NCI-H2107 (cell line): ENCODE results near the gene BCL7B.
"Not testable (repeated sequence)": the region's sequence is repeated elsewhere in the genome, so short reads cannot be mapped to it uniquely, and the experiment has no call there.

Source experiments
- DNase-seq: peaks from one replicate; lab custom pipeline; 2025; lab: John Stamatoyannopoulos, UW

BCL7B gene

DNA sequence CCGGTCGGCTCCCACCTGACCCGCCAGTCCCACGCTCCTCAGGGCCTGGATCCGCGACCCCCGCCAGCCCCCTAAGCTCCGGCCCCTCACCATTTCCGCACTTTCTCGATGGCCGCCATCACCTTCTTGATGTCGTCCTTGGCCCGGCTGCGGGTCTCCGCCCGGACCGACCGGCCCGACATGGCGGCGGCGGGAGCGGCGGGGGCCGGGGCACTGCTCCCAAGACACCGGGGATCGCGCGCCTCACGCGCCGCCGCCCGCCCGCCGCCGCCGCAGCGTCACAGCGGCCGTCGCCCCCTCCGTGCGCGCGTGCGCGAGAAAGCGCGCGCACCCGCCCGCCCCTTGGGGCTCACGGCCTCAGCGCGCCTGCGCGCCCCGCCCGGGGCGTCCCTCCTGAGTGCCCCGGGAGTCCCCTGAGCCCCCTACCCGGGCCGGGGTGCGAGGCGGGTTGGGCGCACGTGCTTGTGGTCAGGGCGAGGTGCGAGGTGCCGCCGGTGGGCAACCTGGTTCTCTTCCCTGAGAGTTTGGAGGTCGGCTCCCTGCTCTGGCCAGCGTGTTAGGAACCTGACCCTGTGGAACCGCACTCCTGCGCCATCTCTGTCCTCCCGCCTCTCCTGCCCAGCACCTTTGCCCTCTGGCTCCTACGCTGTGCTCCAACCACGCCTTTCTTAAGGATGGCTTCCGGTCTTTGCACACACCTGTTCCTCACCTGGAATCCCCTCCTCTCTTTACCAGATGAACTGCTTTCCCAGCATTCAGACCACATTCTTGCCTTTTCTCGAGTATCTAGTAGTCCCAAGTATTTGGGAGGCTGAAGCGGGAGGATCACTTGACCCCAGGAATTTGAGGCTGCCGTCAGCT lies at the start of gene BCL7B:
TSS of gene BCL7B (minus strand) at position 294 of the 861 bp plus-strand sequence. CDS start at position 182, 112 bp downstream.
- peak; percentile 58 for DNase-seq

DNA sequence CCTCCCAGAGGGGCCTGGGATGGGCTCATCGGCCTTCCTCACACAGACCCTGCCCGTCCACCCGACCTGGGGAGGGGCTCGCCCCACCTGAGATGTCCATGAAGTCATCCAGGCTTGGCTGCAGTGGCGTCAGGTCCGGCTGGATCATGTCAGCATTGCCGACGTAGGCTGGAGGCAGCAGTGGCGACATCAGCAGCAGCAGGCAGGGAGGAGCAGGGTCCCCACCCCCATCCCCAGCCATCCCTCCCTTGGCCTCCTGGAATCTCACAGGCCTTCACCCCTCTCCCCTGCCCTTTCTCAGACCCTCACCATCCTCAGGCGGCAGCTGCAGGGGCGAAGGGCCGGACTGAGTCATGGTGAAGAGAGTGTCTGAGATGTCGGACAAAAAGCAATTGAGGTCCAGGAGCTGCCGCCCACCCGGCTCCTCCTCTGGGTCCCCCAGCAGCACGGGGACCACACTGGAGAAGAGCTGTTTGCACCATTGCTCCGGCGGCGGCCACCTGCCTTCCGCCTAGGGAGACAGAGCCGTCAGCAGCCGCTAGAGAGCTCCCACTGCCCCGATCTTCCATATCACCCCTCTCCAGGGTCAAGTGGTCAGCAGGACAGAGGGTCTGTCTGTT lies 48.2 kb upstream of the BCL7B start:
- no peak for DNase-seq

DNA sequence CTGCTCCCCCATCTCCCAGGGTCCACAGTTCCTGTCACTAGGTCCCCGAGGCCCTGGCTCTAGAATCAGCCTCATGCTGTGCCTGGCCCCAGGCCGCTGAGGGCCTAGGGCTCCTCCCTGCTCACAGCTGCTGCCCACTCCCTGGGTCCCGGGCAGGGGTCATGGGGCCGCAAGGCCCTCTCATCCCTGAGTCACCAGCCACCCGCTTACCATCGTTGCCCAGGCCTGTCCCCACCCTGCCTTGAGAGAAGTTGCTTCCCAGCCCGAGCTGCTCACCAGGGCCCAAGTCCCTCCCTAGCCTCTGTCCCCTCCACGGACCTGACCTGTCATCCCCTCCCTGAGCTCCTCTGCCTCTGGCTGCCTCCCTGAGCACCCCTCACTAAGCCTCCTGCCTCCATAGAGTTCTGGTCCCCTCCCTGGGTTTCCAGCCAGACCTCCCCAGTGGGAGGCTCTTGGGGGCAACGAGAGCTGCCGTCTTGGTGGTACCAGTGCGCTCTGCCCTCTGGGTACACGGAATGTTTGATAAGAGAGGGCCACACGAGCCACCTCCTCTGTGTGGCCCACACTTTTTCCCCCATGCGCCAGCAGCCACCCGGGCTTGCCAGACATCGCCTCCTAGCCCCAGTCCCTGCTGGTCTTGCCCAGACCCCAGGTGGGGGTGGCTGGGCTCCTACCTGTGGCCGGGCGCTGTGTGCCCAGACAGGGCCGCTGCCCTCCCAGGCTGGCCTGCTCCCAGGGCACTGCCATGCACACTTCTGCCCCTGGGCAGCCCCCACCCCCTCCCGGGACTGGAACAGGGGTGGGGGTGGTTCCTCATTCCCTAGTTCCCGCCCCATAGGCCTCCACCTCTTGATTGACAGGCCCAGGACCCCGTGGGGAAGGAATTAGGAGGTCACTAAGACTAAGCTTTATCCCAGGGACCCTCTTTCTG lies 45.5 kb upstream of the BCL7B start:
- no peak for DNase-seq

DNA sequence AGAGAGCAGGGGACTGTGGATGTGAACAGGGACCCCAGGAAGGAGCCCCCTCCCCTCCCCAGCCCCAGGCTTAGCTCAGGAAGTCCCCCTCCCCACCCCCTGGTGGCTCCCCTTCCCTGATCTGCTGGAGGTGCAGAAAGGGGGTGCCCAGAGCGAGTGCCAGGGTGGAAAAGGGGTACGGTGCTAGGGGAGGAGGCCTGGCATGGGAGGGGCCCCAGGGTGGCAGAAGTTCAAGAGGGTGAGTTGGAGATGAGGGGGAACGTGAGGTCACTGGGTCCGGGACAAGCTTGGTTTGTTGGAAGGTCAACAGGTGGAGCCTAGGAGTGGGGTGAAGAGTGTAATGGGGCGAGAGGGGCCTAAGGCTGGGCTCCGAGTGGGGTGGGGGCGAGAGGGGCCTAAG lies 42.4 kb upstream of the BCL7B start:
- DNase-seq: no peak

DNA sequence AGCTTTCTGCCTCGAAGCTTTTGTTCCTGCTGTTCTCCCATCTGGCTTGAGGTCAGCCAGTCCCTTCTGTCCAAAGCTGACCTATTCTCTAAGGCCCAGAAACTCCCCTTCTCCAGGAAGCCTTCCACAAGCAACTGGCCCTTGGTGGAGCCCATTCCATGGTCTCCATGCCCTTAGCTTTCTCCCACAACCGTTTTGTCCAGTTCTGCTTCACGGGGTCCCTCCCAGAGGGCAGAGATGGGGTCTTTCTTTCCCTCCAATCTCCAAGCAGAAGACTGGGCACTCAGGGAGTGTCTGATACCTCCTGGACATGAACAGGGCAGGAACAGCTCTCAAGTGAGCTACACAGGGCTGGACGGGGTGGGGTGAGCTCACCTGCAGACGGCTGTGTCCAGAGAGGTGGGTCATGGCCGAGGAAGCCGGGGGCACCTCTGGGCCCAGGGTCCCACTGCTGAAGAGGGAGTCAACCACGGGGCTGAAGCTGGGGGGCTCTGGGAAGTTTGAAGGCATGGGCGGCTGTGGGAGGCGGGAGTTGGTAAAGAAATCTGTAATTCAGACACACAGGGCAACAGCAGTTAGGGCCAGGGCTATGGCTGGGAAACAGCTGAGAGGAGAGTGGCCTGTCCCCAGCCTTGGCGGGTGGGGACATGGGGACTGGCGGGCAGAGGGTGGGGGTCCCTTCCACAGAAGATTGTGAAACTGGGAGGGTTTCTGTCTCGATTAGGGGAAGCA lies 41.8 kb upstream of the BCL7B start:
- DNase-seq: no peak

DNA sequence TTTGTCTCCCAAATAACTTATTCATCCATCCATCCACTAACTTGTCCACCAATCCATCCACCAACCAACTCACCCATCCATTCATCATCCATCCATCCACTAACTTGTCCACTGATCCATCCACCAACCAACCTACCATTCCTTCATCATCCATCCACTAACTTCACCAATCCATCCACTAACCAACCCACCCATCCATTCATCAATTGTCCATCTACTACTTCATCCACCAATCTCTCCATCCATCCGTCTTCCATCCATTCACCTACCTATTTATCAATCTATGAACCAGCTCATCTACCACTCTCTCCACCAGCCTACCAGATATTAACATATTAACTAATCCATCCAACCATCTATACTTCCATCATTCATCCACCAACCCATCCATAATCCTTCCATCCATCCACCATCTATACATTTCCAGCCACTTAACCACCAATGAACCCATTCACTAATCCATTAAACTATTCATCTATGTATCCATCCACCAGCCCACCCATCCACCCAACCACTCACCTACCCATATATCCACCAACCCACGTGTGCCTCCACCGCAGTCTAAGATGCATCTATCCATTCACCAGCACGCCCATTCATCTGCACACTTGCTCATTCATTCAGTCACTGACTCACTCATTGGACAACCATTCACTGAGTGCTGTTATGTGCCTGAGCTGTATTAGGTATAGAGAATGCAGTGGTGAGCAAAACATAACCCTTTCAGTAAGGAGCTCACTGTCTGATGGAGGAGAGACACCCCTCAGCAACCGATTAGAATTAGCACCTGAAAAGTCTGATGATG lies 40.7 kb upstream of the BCL7B start:
- no peak for DNase-seq

DNA sequence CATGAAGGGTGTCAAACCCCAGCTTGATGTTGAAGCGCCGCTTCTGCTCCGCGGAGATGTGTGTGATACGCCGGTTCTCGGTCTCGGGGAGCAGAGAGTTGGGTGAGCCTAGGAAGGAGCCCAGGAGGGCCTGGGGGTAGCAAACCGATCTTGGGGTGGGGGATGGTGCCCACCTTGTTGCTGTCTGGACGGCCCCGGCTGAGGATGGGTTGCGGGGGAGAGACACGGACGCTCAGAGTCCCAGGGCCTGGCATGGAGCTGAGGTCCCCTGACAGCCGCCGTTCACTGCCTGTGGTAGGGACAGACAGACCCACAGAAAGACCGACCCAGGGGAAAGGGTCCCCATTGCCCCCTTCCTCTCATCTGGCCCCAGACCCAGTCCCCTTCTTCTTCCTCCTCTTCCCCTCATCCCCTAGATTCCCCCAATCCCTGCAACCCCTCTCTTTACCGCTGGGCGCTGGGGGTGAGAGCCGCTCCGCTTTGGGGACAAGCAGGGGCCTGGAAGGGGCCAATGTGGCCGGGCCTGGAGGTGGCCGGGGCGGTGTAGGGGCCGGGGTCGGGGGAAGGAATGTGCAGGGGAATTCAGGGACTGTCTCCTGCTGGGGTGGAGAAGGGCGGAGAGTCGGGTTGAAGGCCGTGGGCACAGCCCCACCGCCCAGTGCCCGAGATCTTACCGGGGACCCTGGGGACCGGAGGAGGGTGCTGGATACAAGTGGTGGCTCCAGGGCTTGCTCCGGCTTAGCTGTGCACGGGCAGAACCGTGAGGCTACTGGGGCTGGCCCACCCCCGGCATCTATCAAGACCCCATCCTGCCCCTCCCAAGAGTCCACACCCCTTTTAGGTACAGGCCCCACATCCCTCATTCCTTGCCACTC lies 38.9 kb upstream of the BCL7B start:
- no peak for DNase-seq

DNA sequence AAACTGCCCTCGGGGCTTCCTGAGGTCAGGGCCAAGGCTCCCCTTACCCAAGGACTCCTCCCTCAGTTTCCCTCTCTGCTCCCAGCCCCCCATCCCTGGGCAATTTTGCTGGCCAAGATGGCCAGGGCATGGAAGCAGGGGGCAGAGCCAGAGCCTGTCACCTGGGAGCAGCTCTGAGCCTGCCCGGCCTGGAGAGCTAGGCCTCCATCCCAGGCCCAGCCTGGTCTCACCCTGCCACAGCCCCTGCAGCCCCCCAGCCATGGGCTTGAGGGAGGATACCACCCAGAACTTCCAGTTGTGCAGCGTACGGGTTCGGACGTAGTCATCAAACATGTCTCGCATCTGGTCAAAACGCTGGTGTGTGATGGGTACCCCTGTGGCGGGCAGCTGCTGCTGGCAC lies 37.9 kb upstream of the BCL7B start:
- no peak for DNase-seq

DNA sequence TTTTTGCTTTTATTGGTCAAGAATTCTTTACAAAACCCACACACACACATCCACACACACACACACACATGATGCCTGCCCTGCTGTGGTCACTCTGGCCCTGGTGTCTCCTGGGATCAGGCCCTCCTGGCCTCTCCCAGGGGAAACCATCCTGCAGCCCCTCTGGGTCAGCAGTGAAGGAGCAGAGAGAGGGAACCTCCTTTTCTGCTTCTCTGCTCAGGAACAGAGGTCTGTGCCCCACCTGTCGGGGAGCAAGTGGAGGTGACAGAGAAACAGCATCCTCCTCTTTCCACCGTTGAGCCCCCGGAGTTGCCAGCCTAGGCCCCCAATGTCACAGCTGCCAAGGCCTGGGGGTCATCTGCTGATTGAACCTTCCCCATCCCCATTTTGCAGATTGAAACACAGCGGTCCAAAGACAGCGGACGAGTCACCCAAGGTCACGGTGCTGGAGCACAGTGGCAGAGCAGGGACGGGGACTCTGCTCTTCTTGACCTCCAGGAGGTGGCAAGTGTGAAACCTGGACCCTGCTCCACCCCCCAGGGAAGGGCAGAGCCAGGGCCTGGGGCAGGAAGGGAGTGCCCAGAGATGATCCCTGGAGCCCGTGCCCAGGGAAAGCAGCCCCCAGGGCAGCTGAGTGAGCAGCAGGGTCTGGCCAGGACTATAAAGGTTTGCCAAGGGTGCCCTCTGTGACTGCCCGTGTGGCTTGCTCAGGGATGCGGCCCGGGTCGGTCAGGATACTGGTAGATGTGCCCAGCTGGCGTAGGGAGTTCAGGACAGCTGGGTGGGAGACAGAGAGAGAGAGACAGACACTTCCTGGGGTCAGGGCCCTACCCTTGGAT lies 35.9 kb upstream of the BCL7B start:
- no peak for DNase-seq

DNA sequence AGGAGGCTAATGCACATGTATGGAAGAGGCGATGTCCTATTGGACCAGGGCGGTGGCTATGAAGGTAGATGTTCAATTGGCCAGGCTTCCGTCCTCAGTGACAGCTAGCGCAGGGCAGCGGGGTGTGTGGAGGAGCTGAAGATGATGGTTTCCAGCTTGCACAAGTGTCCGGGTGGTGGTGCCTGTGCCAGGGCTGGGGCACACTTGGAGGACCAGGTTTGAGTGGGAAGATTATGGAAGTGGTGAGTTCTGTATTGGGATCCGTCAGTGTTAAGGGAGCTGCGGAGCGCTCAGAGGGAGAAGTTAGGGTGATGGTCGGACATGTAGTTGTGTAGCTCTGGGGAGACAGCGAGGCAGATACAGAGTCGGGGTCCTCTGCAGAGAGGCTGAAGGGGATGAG lies 29.4 kb upstream of the BCL7B start:
- no peak for DNase-seq

DNA sequence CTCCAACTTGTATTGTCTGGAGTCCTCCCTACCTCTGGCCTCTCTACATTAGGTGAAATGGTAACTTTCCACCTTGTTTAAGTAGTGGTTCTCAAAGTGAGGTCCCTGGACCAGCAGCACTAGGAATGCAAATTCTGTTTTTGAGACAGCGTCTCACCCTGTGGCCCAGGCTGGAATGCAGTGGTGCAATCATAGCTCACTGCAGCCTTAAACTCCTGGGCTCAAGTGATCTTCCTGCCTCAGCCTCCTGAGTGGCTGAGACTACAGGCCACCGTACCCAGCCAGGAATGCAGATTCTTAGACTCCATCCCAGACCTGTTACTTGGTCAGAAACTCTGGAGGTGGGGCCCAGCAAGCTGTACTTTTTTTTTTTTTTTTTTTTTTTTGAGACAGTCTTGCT lies 27.7 kb upstream of the BCL7B start:
- DNase-seq: no peak

DNA sequence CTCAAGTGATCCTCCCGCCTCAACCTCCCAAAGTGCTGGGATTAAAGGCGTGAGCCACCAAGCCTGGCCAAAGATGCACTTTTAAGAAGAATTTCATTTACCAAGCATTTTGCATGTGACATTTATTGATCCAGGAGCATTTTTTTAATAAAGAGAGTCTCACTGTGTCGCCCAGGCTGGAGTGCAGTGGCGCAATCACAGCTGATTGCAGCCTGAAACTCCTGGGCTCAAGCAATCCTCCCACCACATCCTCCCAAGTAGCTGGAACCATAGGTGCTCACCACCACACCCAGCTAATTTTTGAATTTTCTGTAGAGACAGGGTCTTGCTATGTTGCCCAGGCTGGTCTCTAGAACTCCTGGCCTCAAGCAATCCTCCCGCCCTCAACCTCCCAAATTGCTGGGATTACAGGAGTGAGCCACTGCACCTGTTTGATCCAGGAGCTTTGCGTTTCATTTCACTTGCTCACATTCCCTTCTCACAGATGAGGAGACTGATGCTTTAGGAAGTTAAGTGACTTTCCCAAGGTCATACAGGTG lies 25.2 kb upstream of the BCL7B start:
- no peak for DNase-seq

DNA sequence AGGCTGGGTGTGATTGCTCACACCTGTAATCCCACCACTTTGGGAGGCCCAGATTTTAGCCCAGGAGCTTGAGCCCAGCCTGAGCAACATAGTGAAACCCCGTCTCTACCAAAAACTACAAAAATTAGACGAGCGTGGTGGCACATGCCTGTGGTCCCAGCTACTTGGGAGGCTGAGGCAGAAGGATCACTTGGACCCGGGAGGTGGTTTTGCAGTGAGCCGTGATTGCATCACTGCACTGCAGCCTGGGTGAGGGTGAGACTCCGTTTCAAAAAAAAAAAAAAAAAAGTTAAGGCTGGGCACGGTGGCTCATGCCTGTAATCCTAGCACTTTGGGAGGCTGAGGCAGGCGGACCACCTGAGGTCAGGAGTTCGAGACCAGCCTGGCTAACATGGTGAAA lies 23.5 kb upstream of the BCL7B start:
- not testable (repeated sequence) for DNase-seq

DNA sequence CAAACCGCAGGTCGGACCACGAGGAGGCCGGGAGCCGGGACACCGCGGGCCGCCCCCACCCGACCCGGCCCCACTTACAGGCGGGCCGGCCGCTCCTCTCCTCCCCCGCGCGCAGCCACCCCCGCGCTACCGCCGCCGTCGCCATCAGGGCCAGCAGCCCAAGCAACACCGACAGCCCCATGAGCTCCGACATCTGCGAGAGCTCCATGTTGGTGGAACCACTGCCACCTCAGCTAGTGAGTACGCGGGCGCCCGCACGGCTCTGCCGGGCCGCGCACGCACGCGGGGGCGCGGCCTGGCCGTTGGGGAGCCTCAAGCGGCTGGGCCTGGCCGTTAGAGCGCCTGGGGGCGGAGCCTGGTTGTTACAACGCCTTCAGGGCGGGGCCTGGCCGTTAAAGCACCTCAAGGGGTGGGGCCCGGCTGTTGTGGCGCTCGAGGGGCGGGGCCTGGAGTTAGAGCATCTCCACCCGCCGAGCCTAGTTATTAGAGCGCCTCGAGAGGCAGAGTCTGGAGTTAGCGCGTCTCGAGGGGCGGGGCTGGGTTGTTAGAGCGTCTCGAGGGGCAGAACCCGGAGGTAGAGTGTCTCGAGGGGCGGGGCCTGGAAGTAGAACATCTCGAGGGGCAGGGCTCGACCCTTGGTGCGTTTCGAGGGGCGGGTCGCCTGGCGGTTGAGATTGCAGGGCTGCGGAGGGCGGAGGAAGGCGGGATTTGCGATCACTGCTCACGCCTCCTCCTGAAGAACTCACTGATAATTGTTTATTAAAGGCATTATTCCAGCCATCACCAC lies 21.0 kb upstream of the BCL7B start, which contains the start of gene TBL2:
TSS of gene TBL2 (minus strand) at position 238 of the 787 bp plus-strand sequence. CDS start at position 208, 30 bp downstream.
- DNase-seq: peak; percentile 99

DNA sequence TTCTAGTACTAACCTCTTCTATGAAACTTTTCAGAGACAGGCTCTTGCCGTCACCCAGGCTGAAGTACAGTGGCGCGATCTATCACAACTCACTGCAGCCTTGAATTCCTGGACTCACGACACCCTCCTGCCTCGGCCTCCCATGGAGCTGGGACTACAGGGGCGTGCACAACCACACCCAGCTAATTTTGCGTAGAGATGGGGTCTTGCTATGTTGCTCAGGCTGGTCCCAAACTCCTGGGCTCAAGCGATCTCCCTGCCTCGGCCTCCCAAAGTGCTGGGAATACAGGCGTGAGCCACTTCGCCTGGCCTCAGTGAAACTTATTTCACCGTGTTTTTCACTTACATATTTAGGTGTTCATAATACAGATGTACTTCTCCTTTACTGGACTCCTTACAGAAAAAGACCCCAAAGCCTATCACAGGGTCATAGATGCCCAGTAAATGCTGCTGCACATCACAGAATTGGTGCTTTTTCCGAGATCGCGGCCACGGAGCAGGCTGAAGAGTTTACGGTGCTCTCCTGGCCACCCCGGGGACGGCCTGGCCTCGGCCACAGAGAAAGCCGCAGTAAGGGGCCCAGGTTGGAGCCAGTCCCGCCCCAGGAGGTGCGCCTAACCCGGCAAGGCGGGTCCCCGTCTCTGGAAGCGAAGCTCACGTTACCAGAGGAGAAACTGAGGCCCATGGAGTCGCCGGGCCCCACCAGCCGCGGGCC lies 20.3 kb upstream of the BCL7B start:
- DNase-seq: no peak

DNA sequence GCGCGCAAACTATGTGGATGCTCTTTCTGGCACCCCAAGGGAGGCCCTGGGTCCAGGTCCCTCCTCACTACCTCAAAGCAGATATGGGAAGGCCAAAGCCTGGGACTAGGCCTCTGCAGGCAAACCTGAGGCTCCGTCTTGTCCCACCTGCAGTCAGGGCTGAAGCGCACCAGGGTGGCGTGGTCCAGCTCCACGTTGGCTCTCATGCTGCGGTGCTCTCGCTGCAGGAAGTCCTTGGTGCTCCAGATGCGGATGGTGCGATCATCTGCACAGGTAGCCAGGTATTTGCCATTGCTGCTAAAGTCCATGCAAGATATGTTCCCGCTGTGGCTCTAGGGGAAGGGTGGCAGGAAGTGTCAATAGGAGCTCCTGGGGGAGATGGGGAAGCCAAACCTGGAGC lies 16.3 kb upstream of the BCL7B start:
- no peak for DNase-seq

DNA sequence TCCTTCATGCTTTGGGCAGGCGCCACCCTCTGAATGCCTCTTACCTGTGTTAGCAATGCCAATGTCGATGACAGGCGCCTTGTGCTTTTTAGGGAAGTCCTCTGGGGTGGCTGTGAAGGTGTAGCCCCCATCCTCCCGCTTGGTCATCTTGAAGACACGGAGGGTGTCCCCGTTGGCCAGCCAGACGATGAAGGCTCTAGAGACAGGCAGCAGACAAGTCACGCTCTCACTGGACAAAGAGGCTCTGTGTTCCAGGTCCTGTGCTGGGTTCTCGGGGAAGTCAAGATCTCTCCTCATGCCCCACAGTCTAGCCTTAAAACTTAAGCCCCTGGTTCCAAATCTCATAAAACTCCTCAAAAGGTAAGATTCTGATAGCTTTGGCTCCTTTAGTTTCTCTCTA lies 15.8 kb upstream of the BCL7B start:
- DNase-seq: no peak
